IMR-90 (cell line): ENCODE measurements around the gene NRIP3. TPM values are rescaled to one million over a fixed set of nuclear protein-coding genes. Genes with fewer than 3 reads are reported as not detected.

ENCODE experiments used
- ATAC-seq: fragments of 200-7000 bp; cut with Tn5 transposase; 2 replicates; pipeline ENCODE4 v1.9.1; 2020; ENCODE audit warnings: low read depth, mild to moderate bottlenecking, moderate library complexity
- BruUV-seq: library from RNA; stranded (reverse); fragments of 400-500 nt; replicated peaks from 2 replicates; lab custom pipeline; 2021; lab: Mats Ljungman, UMichigan
- CTCF ChIA-PET: fragments of 300-600 bp; formaldehyde crosslinking; extraction: SDS; loops from one replicate; lab custom pipeline; 2021; ENCODE audit warnings: antibody characterized with exemption; lab: Yijun Ruan, JAX
- POLR2A ChIA-PET: fragments of 300-600 bp; sonication (Branson Sonifier 250); formaldehyde crosslinking; loops from one replicate; lab custom pipeline; 2022; ENCODE audit warnings: antibody characterized with exemption; ENCODE audit not compliant: unreplicated experiment; lab: Charles Lee
- DNase-seq: peaks from one replicate; pipeline ENCODE4 v3.0.0; 2013
- H2AFZ ChIP-seq: replicated peaks from 2 replicates; pipeline ENCODE3; 2013; ENCODE audit warnings: low read length, mild to moderate bottlenecking; ENCODE audit not compliant: poor library complexity
- H2AK5ac ChIP-seq: 2 replicates; pipeline ENCODE4 v1.6.1; 2013; ENCODE audit warnings: low read depth, low read length, inconsistent platforms
- H2AK9ac ChIP-seq: replicated peaks from 2 replicates; pipeline ENCODE3; 2013; ENCODE audit warnings: mild to moderate bottlenecking, low read depth, low read length, moderate library complexity; ENCODE audit not compliant: poor library complexity
- H2BK120ac ChIP-seq: 2 replicates; pipeline ENCODE4 v1.6.1; 2013; ENCODE audit warnings: low read depth, low read length, inconsistent platforms
- H2BK15ac ChIP-seq: 3 replicates; pipeline ENCODE4 v1.6.1; 2013; ENCODE audit warnings: low read depth, low read length, inconsistent platforms
- H2BK20ac ChIP-seq: 2 replicates; pipeline ENCODE4 v1.6.1; 2013; ENCODE audit warnings: low read depth, mild to moderate bottlenecking, inconsistent platforms, low read length, moderate library complexity
- H2BK5ac ChIP-seq: 2 replicates; pipeline ENCODE4 v1.6.1; 2013; ENCODE audit warnings: mild to moderate bottlenecking, low read depth, low read length, inconsistent platforms; ENCODE audit not compliant: poor library complexity, severe bottlenecking
- H3K14ac ChIP-seq: replicated peaks from 2 replicates; pipeline ENCODE4 v1.6.1; 2013; ENCODE audit warnings: low read depth, low read length, inconsistent platforms
- H3K18ac ChIP-seq: 2 replicates; pipeline ENCODE4 v1.6.1; 2013; ENCODE audit warnings: low read depth, low read length, control low read depth
- H3K23ac ChIP-seq: 2 replicates; pipeline ENCODE4 v1.6.1; 2013; ENCODE audit warnings: low read depth, low read length, inconsistent platforms
- H3K27ac ChIP-seq: 2 replicates; pipeline ENCODE4 v1.5.1; 2013; ENCODE audit warnings: mild to moderate bottlenecking, control low read depth, low read length; ENCODE audit not compliant: insufficient read depth
- H3K27me3 ChIP-seq: 2 replicates; pipeline ENCODE4 v1.6.1; 2013; ENCODE audit warnings: low read length; ENCODE audit not compliant: control insufficient read depth, insufficient read depth
- H3K36me3 ChIP-seq: 2 replicates; pipeline ENCODE4 v1.6.1; 2013; ENCODE audit warnings: low read length, mixed read lengths; ENCODE audit not compliant: control insufficient read depth, insufficient read depth
- H3K4ac ChIP-seq: 2 replicates; pipeline ENCODE4 v1.6.1; 2013; ENCODE audit warnings: low read depth, low read length, inconsistent platforms
- H3K4me1 ChIP-seq: 2 replicates; pipeline ENCODE4 v1.6.1; 2013; ENCODE audit warnings: low read length, mixed read lengths; ENCODE audit not compliant: control insufficient read depth, insufficient read depth
- H3K4me2 ChIP-seq: 2 replicates; pipeline ENCODE4 v1.6.1; 2013; ENCODE audit warnings: low read depth, mild to moderate bottlenecking, control low read depth, low read length, moderate library complexity
- H3K4me3 ChIP-seq: 2 replicates; pipeline ENCODE4 v1.5.1; 2013; ENCODE audit warnings: low read depth, mild to moderate bottlenecking, control low read depth, low read length, moderate library complexity; ENCODE audit not compliant: insufficient read depth
- H3K56ac ChIP-seq: 2 replicates; pipeline ENCODE4 v1.6.1; 2013; ENCODE audit warnings: low read length, inconsistent platforms; ENCODE audit not compliant: insufficient read depth; ENCODE audit errors: extremely low read depth
- H3K79me1 ChIP-seq, 2 experiments: 2 replicates each; pipeline ENCODE4 v1.6.1; 2013; ENCODE audit warnings: low read length in 2 of 2, inconsistent platforms in 1 of 2, low read depth in 1 of 2
- H3K9ac ChIP-seq: 2 replicates; pipeline ENCODE4 v1.6.1; 2013; ENCODE audit warnings: low read depth, low read length, control low read depth
- H3K9me1 ChIP-seq: 2 replicates; pipeline ENCODE4 v1.6.1; 2013; ENCODE audit warnings: low read length, inconsistent platforms; ENCODE audit not compliant: insufficient read depth
- H3K9me3 ChIP-seq: 2 replicates; pipeline ENCODE4 v1.6.1; 2013; ENCODE audit warnings: low read length; ENCODE audit not compliant: control insufficient read depth, insufficient read depth
- H4K20me1 ChIP-seq: 2 replicates; pipeline ENCODE4 v1.6.1; 2013; ENCODE audit warnings: low read length, inconsistent platforms; ENCODE audit not compliant: insufficient read depth
- H4K5ac ChIP-seq: 2 replicates; pipeline ENCODE4 v1.6.1; 2013; ENCODE audit warnings: mild to moderate bottlenecking, low read depth, low read length, control low read depth
- H4K8ac ChIP-seq, 2 experiments: 2 replicates each; pipeline ENCODE4 v1.6.1; 2013; ENCODE audit warnings: low read depth in 2 of 2, low read length in 2 of 2, control low read depth in 1 of 2, inconsistent platforms in 1 of 2
- H4K91ac ChIP-seq: 2 replicates; pipeline ENCODE4 v1.6.1; 2013; ENCODE audit warnings: low read depth, low read length, inconsistent platforms; ENCODE audit not compliant: insufficient read depth
- BHLHE40 ChIP-seq: fragments of 150-350 bp; IDR thresholded peaks from 2 replicates; pipeline ENCODE4 v1.6.1; 2016; ENCODE audit warnings: mild to moderate bottlenecking, low read depth, low read length
- CHD1 ChIP-seq: IDR thresholded peaks from 2 replicates; pipeline ENCODE4 v1.6.1; 2012; ENCODE audit warnings: low read depth, low read length, improper control_type of control experiment
- ELK1 ChIP-seq: fragments of 150-350 bp; IDR thresholded peaks from 2 replicates; pipeline ENCODE4 v1.6.1; 2016; ENCODE audit warnings: low read depth, mild to moderate bottlenecking, low read length, moderate library complexity, borderline replicate concordance
- FOS ChIP-seq: fragments of 150-350 bp; IDR thresholded peaks from 2 replicates; pipeline ENCODE4 v1.6.1; 2016; ENCODE audit warnings: low read depth, low read length
- MAFK ChIP-seq: IDR thresholded peaks from 2 replicates; pipeline ENCODE4 v1.6.1; 2012; ENCODE audit warnings: low read depth, low read length, improper control_type of control experiment
- MAZ ChIP-seq: IDR thresholded peaks from 2 replicates; pipeline ENCODE4 v1.6.1; 2012; ENCODE audit warnings: low read depth, mild to moderate bottlenecking, low read length, improper control_type of control experiment, moderate library complexity, borderline replicate concordance
- MXI1 ChIP-seq: IDR thresholded peaks from 2 replicates; pipeline ENCODE4 v1.6.1; 2012; ENCODE audit warnings: low read depth, mild to moderate bottlenecking, low read length, moderate library complexity, borderline replicate concordance
- NFE2L2 ChIP-seq: fragments of 150-350 bp; IDR thresholded peaks from 2 replicates; pipeline ENCODE4 v1.6.1; 2016; ENCODE audit warnings: low read depth, mild to moderate bottlenecking, low read length
- POLR2A ChIP-seq: IDR thresholded peaks from 2 replicates; pipeline ENCODE4 v1.6.1; 2012; ENCODE audit warnings: mild to moderate bottlenecking, low read depth, low read length
- RCOR1 ChIP-seq: IDR thresholded peaks from 2 replicates; pipeline ENCODE4 v1.6.1; 2012; ENCODE audit warnings: mild to moderate bottlenecking, low read length, improper control_type of control experiment; ENCODE audit not compliant: insufficient replicate concordance
- RFX5 ChIP-seq: IDR thresholded peaks from 2 replicates; pipeline ENCODE4 v1.8.0; 2012; ENCODE audit warnings: low read depth, mild to moderate bottlenecking, low read length, moderate library complexity
- SMC3 ChIP-seq: fragments of 150-350 bp; IDR thresholded peaks from 2 replicates; pipeline ENCODE4 v1.6.1; 2016; ENCODE audit warnings: low read depth, mild to moderate bottlenecking, antibody characterized with exemption, low read length, moderate library complexity
- WGBS, 2 experiments: methylation state at CpG; one replicate each; pipeline versions ENCODE4 v1.1.5 to v1.1.7; 2013; ENCODE audit warnings: missing lambda C conversion rate in 2 of 2; ENCODE audit not compliant: insufficient read length in 1 of 2; ENCODE audit errors: extremely low coverage in 2 of 2; 5-methylcytosine and 5-hydroxymethylcytosine counted together
- dilution Hi-C: fragments of 300-500 bp; cut with HindIII; formaldehyde crosslinking; loops from one replicate; pipeline ENCODE4 v1.14.3; 2018; ENCODE audit warnings: low sequenced_read_pairs; ENCODE audit not compliant: unreplicated experiment
- in situ Hi-C: fragments of 300-500 bp; cut with MboI; formaldehyde crosslinking; loops from 3 replicates; pipeline ENCODE4 v1.14.3; 2019; ENCODE audit warnings: low sequenced_read_pairs, inconsistent platforms, mixed read lengths
- intact Hi-C: fragments of 100-400 bp; cut with micrococcal nuclease; formaldehyde crosslinking; loops from 2 replicates; pipeline ENCODE4 v1.10.0; 2022
- polyA plus RNA-seq, 3 experiments: library from polyadenylated mRNA; depleted of rRNA; stranded (reverse); fragments of >200 nt; gene quantifications; 2 replicates each; pipeline ENCODE4 v1.2.3, GENCODE V29; 2012; ENCODE audit warnings: low replicate concordance in 1 of 3
- total RNA-seq: library from RNA; depleted of rRNA; stranded (reverse); fragments of >200 nt; gene quantifications from 2 replicates; pipeline ENCODE4 v1.2.3, GENCODE V29; 2012
- TF ChIP-seq, protein P1 (sequence below): fragments of 150-350 bp; IDR thresholded peaks from 2 replicates; pipeline ENCODE4 v1.6.1; 2017; ENCODE audit warnings: mild to moderate bottlenecking, antibody characterized with exemption, low read length, low read depth

NRIP3 gene
- total and polyA plus RNA-seq, 2 of the 4 experiments (the other 2 are of a cell fraction) = 11.5 to 43.6 TPM

DNA sequence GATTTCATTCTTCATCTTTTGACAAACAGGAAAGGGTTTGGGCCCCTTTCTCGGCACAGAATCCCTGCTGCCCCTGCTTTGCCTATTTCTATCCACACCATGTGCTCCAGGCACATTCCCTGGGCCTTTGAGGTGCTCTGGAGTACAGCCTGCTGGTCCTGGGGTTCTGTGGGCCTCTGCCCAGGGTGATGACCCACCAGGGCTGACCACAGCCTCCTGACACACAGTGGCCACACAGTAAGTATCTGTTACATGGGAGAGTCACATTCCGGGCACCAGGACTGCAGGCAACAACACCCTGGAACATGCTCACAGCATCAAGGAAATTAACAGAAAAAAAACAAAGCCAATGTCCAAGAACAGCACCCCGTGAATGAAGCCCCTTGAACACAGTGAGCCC, 48.5 kb upstream of the NRIP3 start (continued):
- TF ChIP-seq, protein P1, sequence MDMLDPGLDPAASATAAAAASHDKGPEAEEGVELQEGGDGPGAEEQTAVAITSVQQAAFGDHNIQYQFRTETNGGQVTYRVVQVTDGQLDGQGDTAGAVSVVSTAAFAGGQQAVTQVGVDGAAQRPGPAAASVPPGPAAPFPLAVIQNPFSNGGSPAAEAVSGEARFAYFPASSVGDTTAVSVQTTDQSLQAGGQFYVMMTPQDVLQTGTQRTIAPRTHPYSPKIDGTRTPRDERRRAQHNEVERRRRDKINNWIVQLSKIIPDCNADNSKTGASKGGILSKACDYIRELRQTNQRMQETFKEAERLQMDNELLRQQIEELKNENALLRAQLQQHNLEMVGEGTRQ = no peak
- TF ChIP-seq NFE2L2 (no peak), MXI1 (no peak), MAZ (no peak), SMC3 (no peak), POLR2A (no peak)

DNA sequence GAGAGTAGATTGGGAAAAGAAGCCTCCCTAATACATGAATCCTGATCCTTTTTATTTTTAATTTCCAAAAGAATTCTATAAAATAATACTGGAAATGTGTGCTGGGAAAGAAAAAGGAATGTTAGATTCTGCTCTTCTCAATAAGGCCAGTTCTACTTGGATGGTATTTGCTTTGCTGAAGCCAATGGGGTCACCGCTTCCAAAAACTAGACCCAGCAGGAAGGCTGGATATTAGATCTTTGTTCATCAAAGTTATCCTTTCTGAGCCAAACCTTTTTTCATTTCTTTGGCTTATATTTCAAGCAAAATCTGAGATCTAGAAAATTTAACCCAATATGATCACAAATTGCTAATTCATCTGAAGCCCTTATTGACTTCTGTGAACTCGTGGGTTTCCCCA, 46.2 kb upstream of the NRIP3 start:
- Histone ChIP-seq H4K91ac (no peak overlapping the region), H2BK120ac (no peak overlapping the region), H2BK5ac (no peak overlapping the region), H3K9me1 (peaks cover 12% of the 10 kb centered on the region), H2AFZ (no peak overlapping the region), H2BK15ac (no peak overlapping the region), H3K4me3 (no peak overlapping the region), H3K9ac (no peak overlapping the region), H3K56ac (no peak overlapping the region), H3K23ac (no peak overlapping the region), H4K8ac (no peak overlapping the region), H3K27ac (no peak overlapping the region), H3K9me3 (no peaks in the 10 kb centered on the region), H2AK9ac (no peak overlapping the region), H4K20me1 (no peaks in the 10 kb centered on the region), H3K18ac (no peak overlapping the region), H4K5ac (no peak overlapping the region), H3K4me1 (peaks cover 12% of the 10 kb centered on the region), H2BK20ac (no peak overlapping the region), H3K14ac (no peak overlapping the region), H3K79me1 (no peaks in the 10 kb centered on the region; a peak in 1 of 4 replicates), H3K4ac (no peak overlapping the region), H2AK5ac (no peak overlapping the region), H3K36me3 (no peaks in the 10 kb centered on the region), H3K27me3 (no peaks in the 10 kb centered on the region), H3K4me2 (no peak overlapping the region)
- no peak for ATAC-seq
- intact Hi-C loops = no loop called here
- dilution Hi-C loops = no loop called here
- ChIA-PET CTCF (no interaction called here), POLR2A (no interaction called here)
- BruUV-seq = no TSS peak
- no CpG with 5 or more reads among the region's 2 CpGs for WGBS, 2 experiments
- in situ Hi-C loops = no loop called here
- DNase-seq = no peak
- TF ChIP-seq SMC3 (no peak), MXI1 (no peak), NFE2L2 (no peak), POLR2A (no peak), MAFK (no peak), BHLHE40 (no peak), RCOR1 (no peak), RFX5 (no peak), MAZ (no peak), FOS (no peak), ELK1 (no peak), CHD1 (no peak)
- TF ChIP-seq, protein P1 = no peak
